CD14-positive monocyte (primary cell): ENCODE data around the gene FARP1. TPM values are rescaled to one million over a fixed set of nuclear protein-coding genes. Genes with fewer than 3 reads are reported as not detected.

ENCODE experiments used
- DNase-seq, 3 donors: peaks; one replicate each; pipeline ENCODE4 v3.0.0-alpha.2; 2011 to 2022
- H2AFZ ChIP-seq: 2 replicates; pipeline ENCODE4 v1.6.0; 2012; ENCODE audit warnings: mild to moderate bottlenecking, low read depth, low read length, inconsistent platforms; ENCODE audit not compliant: insufficient read depth, poor library complexity, severe bottlenecking
- H3K27ac ChIP-seq, 2 donors: 1 replicate in 1 of 2; 2 replicates in 1 of 2; pipeline ENCODE4 v1.5.1; 2012 to 2013; ENCODE audit warnings: low read length in 2 of 2, control low read depth in 1 of 2, inconsistent platforms in 1 of 2, low read depth in 1 of 2, mild to moderate bottlenecking in 1 of 2
- H3K27me3 ChIP-seq, 2 donors: one replicate each; pipeline versions ENCODE4 v1.6.0 to v1.6.1; 2011 to 2013; ENCODE audit warnings: low read length in 2 of 2; ENCODE audit not compliant: control insufficient read depth in 2 of 2, insufficient read depth in 2 of 2
- H3K36me3 ChIP-seq, 2 donors: replicated peaks in 1 of 2; 1 replicate in 1 of 2; 2 replicates in 1 of 2; pipeline versions ENCODE4 v1.5.1 to v1.6.1; 2012 to 2013; ENCODE audit warnings: low read length in 2 of 2, control low read depth in 1 of 2, inconsistent platforms in 1 of 2, mild to moderate bottlenecking in 1 of 2; ENCODE audit not compliant: insufficient read depth in 2 of 2, control insufficient read depth in 1 of 2
- H3K4me1 ChIP-seq, 2 donors: 1 replicate in 1 of 2; 2 replicates in 1 of 2; pipeline versions ENCODE4 v1.5.1 to v1.6.1; 2012 to 2013; ENCODE audit warnings: low read length in 2 of 2, control low read depth in 1 of 2, inconsistent platforms in 1 of 2, mild to moderate bottlenecking in 1 of 2, moderate library complexity in 1 of 2; ENCODE audit not compliant: insufficient read depth in 2 of 2, control insufficient read depth in 1 of 2
- H3K4me2 ChIP-seq: replicated peaks from 2 replicates; pipeline ENCODE3; 2012; ENCODE audit warnings: low read length, moderate library complexity, mild to moderate bottlenecking; ENCODE audit not compliant: poor library complexity, severe bottlenecking; ENCODE audit errors: extremely low read depth
- H3K4me3 ChIP-seq, 3 experiments: fragments of 200-600 bp in 1 of 3; sonication (generic) in 1 of 3; replicated peaks in 1 of 3; 1 replicate in 2 of 3; 2 replicates in 1 of 3; pipeline ENCODE4 v1.5.1; 2011 to 2013; ENCODE audit warnings: low read length in 3 of 3, mild to moderate bottlenecking in 3 of 3, control low read depth in 2 of 3, low read depth in 2 of 3, inconsistent platforms in 1 of 3, moderate library complexity in 1 of 3
- H3K79me2 ChIP-seq: 2 replicates; pipeline ENCODE4 v1.6.0; 2012; ENCODE audit warnings: mild to moderate bottlenecking, control low read depth, inconsistent platforms, low read length, moderate library complexity; ENCODE audit not compliant: insufficient read depth
- H3K9ac ChIP-seq: 2 replicates; pipeline ENCODE4 v1.6.0; 2017; ENCODE audit warnings: low read length, mild to moderate bottlenecking; ENCODE audit not compliant: insufficient read depth, poor library complexity, severe bottlenecking
- H3K9me3 ChIP-seq, 2 donors: replicated peaks in 1 of 2; 1 replicate in 1 of 2; 2 replicates in 1 of 2; pipeline versions ENCODE4 v1.5.1 to v1.6.1; 2012 to 2013; ENCODE audit warnings: low read length in 2 of 2, control low read depth in 1 of 2; ENCODE audit not compliant: control insufficient read depth in 1 of 2, insufficient read depth in 1 of 2
- H4K20me1 ChIP-seq: 2 replicates; pipeline ENCODE4 v1.6.0; 2012; ENCODE audit warnings: mild to moderate bottlenecking, low read length, control low read depth, moderate library complexity; ENCODE audit not compliant: insufficient read depth
- H3K27ac Mint-ChIP-seq, 7 donors: one replicate each; pipeline ENCODE4 v1.8.0; 2020; ENCODE audit warnings: mild to moderate bottlenecking in 7 of 7, mixed read lengths in 7 of 7, moderate library complexity in 6 of 7, inconsistent platforms in 2 of 7
- H3K27me3 Mint-ChIP-seq, 3 donors: one replicate each; pipeline ENCODE4 v1.8.0; 2021 to 2022; ENCODE audit warnings: low read depth in 3 of 3, mild to moderate bottlenecking in 3 of 3, mixed read lengths in 3 of 3, moderate library complexity in 3 of 3, inconsistent platforms in 1 of 3
- H3K36me3 Mint-ChIP-seq, 2 donors: one replicate each; pipeline ENCODE4 v1.8.0; 2020; ENCODE audit warnings: mixed read lengths in 2 of 2, inconsistent platforms in 1 of 2, mild to moderate bottlenecking in 1 of 2
- H3K4me1 Mint-ChIP-seq: one replicate; pipeline ENCODE4 v1.8.0; 2020; ENCODE audit warnings: mild to moderate bottlenecking, mixed read lengths
- H3K4me3 Mint-ChIP-seq, 2 donors: one replicate each; pipeline ENCODE4 v1.8.0; 2020; ENCODE audit warnings: mild to moderate bottlenecking in 2 of 2, mixed read lengths in 2 of 2, moderate library complexity in 1 of 2
- H3K9me3 Mint-ChIP-seq, 7 donors: one replicate each; pipeline ENCODE4 v1.8.0; 2020 to 2022; ENCODE audit warnings: mixed read lengths in 7 of 7, mild to moderate bottlenecking in 6 of 7, moderate library complexity in 6 of 7, inconsistent platforms in 2 of 7
- WGBS: methylation state at CpG from one replicate; pipeline ENCODE4 v1.1.5; 2013; ENCODE audit warnings: missing lambda C conversion rate; ENCODE audit not compliant: insufficient coverage; 5-methylcytosine and 5-hydroxymethylcytosine counted together
- intact Hi-C, 2 donors: fragments of 100-400 bp; cut with micrococcal nuclease; formaldehyde crosslinking; loops; one replicate each; pipeline versions ENCODE4 v1.15.0 to v1.15.1; 2023
- polyA plus RNA-seq, 3 donors: library from polyadenylated mRNA; depleted of rRNA in 1 of 3; unstranded in 2 of 3; stranded (reverse) in 1 of 3; fragments of 300-500 nt in 2 of 3; fragments of >200 nt in 1 of 3; fragmentation: Illumina TruSeq in 2 of 3; gene quantifications; 1 replicate in 2 of 3; 2 replicates in 1 of 3; pipeline ENCODE4 v1.2.3, GENCODE V29; 2012 to 2021
- TF ChIP-seq, protein P1 (sequence below): fragments of 200-600 bp; IDR thresholded peaks from one replicate; pipeline ENCODE4 v1.8.0; 2022; ENCODE audit warnings: antibody characterized with exemption, mild to moderate bottlenecking

FARP1 gene
- polyA plus RNA-seq, 3 donors: 0.01 to 0.16 (median 0.12) TPM

DNA sequence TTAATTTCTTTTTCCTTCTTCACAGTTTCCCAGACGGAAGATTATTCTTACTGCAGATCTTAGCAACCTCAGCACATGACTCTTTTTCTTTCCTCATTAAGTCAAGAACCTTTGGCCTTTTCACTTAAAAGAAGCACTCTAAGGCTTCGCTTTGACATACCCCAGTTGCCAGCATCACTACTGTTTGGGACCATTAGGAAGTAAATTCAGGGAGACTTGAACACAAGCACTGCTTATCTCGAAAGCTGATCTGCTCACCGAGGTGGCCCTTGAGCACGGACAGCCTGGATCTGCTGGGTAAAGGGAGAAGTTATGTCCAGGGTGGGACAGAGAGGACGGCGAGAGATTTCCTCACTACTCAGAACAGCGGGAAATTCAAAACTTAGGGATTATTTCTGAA lies 185.6 kb downstream of the FARP1 start:
- Histone ChIP-seq H3K27me3 (no peaks in the 10 kb centered on the region), H3K79me2 (no peaks in the 10 kb centered on the region), H3K9me3 (no peaks in the 10 kb centered on the region), H3K4me2 (no peak overlapping the region), H3K9ac (no peak overlapping the region), H4K20me1 (no peaks in the 10 kb centered on the region), H3K4me3 (no peak overlapping the region), H3K36me3 (no peaks in the 10 kb centered on the region), H2AFZ (no peak overlapping the region), H3K4me1 (no peaks in the 10 kb centered on the region), H3K27ac (no peak overlapping the region)
- H3K9me3 Mint-ChIP-seq: peaks cover 0 to 4% (median 0%) of the 10 kb centered on the region in 7 donors
- TF ChIP-seq, protein P1, sequence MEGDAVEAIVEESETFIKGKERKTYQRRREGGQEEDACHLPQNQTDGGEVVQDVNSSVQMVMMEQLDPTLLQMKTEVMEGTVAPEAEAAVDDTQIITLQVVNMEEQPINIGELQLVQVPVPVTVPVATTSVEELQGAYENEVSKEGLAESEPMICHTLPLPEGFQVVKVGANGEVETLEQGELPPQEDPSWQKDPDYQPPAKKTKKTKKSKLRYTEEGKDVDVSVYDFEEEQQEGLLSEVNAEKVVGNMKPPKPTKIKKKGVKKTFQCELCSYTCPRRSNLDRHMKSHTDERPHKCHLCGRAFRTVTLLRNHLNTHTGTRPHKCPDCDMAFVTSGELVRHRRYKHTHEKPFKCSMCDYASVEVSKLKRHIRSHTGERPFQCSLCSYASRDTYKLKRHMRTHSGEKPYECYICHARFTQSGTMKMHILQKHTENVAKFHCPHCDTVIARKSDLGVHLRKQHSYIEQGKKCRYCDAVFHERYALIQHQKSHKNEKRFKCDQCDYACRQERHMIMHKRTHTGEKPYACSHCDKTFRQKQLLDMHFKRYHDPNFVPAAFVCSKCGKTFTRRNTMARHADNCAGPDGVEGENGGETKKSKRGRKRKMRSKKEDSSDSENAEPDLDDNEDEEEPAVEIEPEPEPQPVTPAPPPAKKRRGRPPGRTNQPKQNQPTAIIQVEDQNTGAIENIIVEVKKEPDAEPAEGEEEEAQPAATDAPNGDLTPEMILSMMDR: no peak
- no peak overlapping the region for H3K27ac Mint-ChIP-seq
- intact Hi-C loops: no loop called here
- H3K27me3 Mint-ChIP-seq: peaks cover 2 to 6% (median 2%) of the 10 kb centered on the region in 3 donors
- 100% methylated on average over 2 of the region's 8 CpGs for WGBS
- DNase-seq: no peak
- no peaks in the 10 kb centered on the region for H3K36me3 Mint-ChIP-seq
- no peak overlapping the region for H3K4me3 Mint-ChIP-seq
- H3K4me1 Mint-ChIP-seq: no peaks in the 10 kb centered on the region

- no peak overlapping the region for H3K27ac ChIP-seq
- H3K9ac ChIP-seq: no peak overlapping the region
- Mint-ChIP-seq H3K4me3 (no peak overlapping the region), H3K4me1 (no peaks in the 10 kb centered on the region), H3K27me3 (peaks cover 0 to 4% (median 2%) of the 10 kb centered on the region in 3 donors), H3K9me3 (peaks cover 0 to 5% (median 4%) of the 10 kb centered on the region in 7 donors), H3K36me3 (no peaks in the 10 kb centered on the region), H3K27ac (no peak overlapping the region)
- no peaks in the 10 kb centered on the region for H4K20me1 ChIP-seq
- TF ChIP-seq, protein P1: no peak
- intact Hi-C loops: no loop called here
- H3K27me3 ChIP-seq: no peaks in the 10 kb centered on the region
- no peaks in the 10 kb centered on the region for H3K79me2 ChIP-seq
- WGBS: no CpG with 5 or more reads among the region's 2 CpGs
- H3K36me3 ChIP-seq: no peaks in the 10 kb centered on the region
- no peaks in the 10 kb centered on the region for H3K9me3 ChIP-seq
- no peak overlapping the region for H2AFZ ChIP-seq
- no peak for DNase-seq
- no peaks in the 10 kb centered on the region for H3K4me1 ChIP-seq
- no peak overlapping the region for H3K4me3 ChIP-seq
- no peak overlapping the region for H3K4me2 ChIP-seq
These were observed 189.3 kb downstream of the FARP1 start for GRCh38 chr13:98332222-98332621.
